ENCODE data around the gene FUNDC2. TPM values are rescaled to one million over a fixed set of nuclear protein-coding genes. Genes with fewer than 3 reads are reported as not detected.
A peak's percentile ranks its signal among the peaks of the same experiment; 100 is the strongest.

FUNDC2 gene
- total RNA-seq, 1 donor from 2014 or later = 44.2 TPM

GRCh38 chrX:155065035-155065734 is 38.5 kb downstream of the FUNDC2 start:
- H3K4me1 Mint-ChIP-seq (ENCODE audit: low read depth) = peaks cover 19% of the 10 kb centered on the region
- H3K9me3 Mint-ChIP-seq (ENCODE audit: low read depth) = peaks cover 2% of the 10 kb centered on the region

GRCh38 chrX:155068165-155068564 is 41.5 kb downstream of the FUNDC2 start:
- no peaks in the 10 kb centered on the region for H3K36me3 Mint-ChIP-seq (ENCODE audit: low read depth)
- no peak overlapping the region for H3K4me3 Mint-ChIP-seq (ENCODE audit: unreplicated experiment)
- DNase-seq (ENCODE audit: low spot score) = no peak
- H3K27me3 Mint-ChIP-seq (ENCODE audit: low read depth) = no peaks in the 10 kb centered on the region
- H3K27ac Mint-ChIP-seq (ENCODE audit: unreplicated experiment) = peak overlapping the region; percentile 33
- peaks cover 29% of the 10 kb centered on the region for H3K4me1 Mint-ChIP-seq (ENCODE audit: low read depth)
- TF ChIP-seq CTCF (IDR thresholded peaks at IDR 0.05) = no peak
- peaks cover 7% of the 10 kb centered on the region for H3K9me3 Mint-ChIP-seq (ENCODE audit: low read depth)

More at GRCh38 chrX:155065035-155065734, 38.5 kb downstream of the FUNDC2 start:
- H3K36me3 Mint-ChIP-seq (ENCODE audit: low read depth) = no peaks in the 10 kb centered on the region
- no peak for DNase-seq (ENCODE audit: low spot score)
- no peaks in the 10 kb centered on the region for H3K27me3 Mint-ChIP-seq (ENCODE audit: low read depth)
- H3K27ac Mint-ChIP-seq (ENCODE audit: unreplicated experiment) = no peak overlapping the region
- H3K4me3 Mint-ChIP-seq (ENCODE audit: unreplicated experiment) = no peak overlapping the region
- no peak for TF ChIP-seq CTCF (IDR thresholded peaks at IDR 0.05)

GRCh38 chrX:155069414-155069813 is 42.8 kb downstream of the FUNDC2 start:
- TF ChIP-seq CTCF (IDR thresholded peaks at IDR 0.05) = no peak
- no peaks in the 10 kb centered on the region for H3K27me3 Mint-ChIP-seq (ENCODE audit: low read depth)
- peaks cover 6% of the 10 kb centered on the region for H3K36me3 Mint-ChIP-seq (ENCODE audit: low read depth)
- DNase-seq (ENCODE audit: low spot score) = no peak
- H3K9me3 Mint-ChIP-seq (ENCODE audit: low read depth) = peaks cover 15% of the 10 kb centered on the region
- H3K27ac Mint-ChIP-seq (ENCODE audit: unreplicated experiment) = no peak overlapping the region
- peak overlapping the region; percentile 77 for H3K4me3 Mint-ChIP-seq (ENCODE audit: unreplicated experiment)
- peaks cover 31% of the 10 kb centered on the region for H3K4me1 Mint-ChIP-seq (ENCODE audit: low read depth)

- peaks cover 15% of the 10 kb centered on the region for H3K9me3 Mint-ChIP-seq (ENCODE audit: low read depth)
- DNase-seq (ENCODE audit: low spot score) = no peak
- H3K4me3 Mint-ChIP-seq (ENCODE audit: unreplicated experiment) = peak overlapping the region; percentile 77
- peak overlapping the region; percentile 92 for H3K27ac Mint-ChIP-seq (ENCODE audit: unreplicated experiment)
- TF ChIP-seq CTCF (IDR thresholded peaks at IDR 0.05) = no peak
- H3K36me3 Mint-ChIP-seq (ENCODE audit: low read depth) = peaks cover 6% of the 10 kb centered on the region
- peaks cover 31% of the 10 kb centered on the region for H3K4me1 Mint-ChIP-seq (ENCODE audit: low read depth)
- H3K27me3 Mint-ChIP-seq (ENCODE audit: low read depth) = no peaks in the 10 kb centered on the region
These were observed 43.4 kb downstream of the FUNDC2 start for GRCh38 chrX:155070038-155070437.

GRCh38 chrX:155070663-155070974 is 44.0 kb downstream of the FUNDC2 start:
- Mint-ChIP-seq H3K4me1 (ENCODE audit: low read depth) (peaks cover 31% of the 10 kb centered on the region), H3K27me3 (ENCODE audit: low read depth) (no peaks in the 10 kb centered on the region), H3K9me3 (ENCODE audit: low read depth) (peaks cover 13% of the 10 kb centered on the region), H3K27ac (ENCODE audit: unreplicated experiment) (peak overlapping the region; percentile 92), H3K4me3 (ENCODE audit: unreplicated experiment) (peak overlapping the region; percentile 77), H3K36me3 (ENCODE audit: low read depth) (peaks cover 6% of the 10 kb centered on the region)
- DNase-seq (ENCODE audit: low spot score) = no peak
- TF ChIP-seq CTCF (IDR thresholded peaks at IDR 0.05) = no peak
